Measurements from ENCODE around the gene ATP5MK.

DNA sequence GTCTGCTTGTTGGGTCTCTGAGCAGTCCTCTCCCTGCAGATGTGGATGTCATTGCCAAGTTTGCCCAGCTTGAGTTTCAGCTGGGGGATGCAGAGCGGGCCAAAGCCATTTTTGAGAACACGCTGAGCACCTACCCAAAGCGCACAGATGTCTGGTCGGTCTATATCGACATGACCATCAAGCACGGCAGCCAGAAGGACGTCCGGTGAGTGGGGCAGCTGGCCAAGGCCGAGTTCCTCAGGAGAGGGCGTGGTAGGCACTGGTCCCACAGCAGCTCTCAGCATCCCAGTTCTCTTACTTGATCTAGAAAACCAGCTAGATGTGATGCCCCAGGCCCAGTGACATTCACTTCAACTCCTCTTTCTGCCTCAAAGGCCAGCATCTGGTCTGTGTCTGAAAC is 48.2 kb upstream of the ATP5MK start:
- TF ChIP-seq CHD2 (IDR thresholded peaks at IDR 0.05; ENCODE audit: low read length) (no peak), KDM1A (IDR thresholded peaks at IDR 0.05; ENCODE audit: borderline replicate concordance, low read length) (no peak), RNF2 (IDR thresholded peaks at IDR 0.05; ENCODE audit: borderline replicate concordance, low read depth, low read length, missing control alignments, poor library complexity, severe bottlenecking) (no peak), EGR1 (IDR thresholded peaks at IDR 0.05; ENCODE audit: borderline replicate concordance, low read depth, low read length) (no peak), RBBP5 (IDR thresholded peaks at IDR 0.05; ENCODE audit: borderline replicate concordance, low read depth, low read length) (no peak), POLR2A (IDR thresholded peaks at IDR 0.05; ENCODE audit: control extremely low read depth in 1 of 2, low read depth in 2 of 2, low read length in 2 of 2) (no peak), EZH2 (IDR thresholded peaks at IDR 0.05; ENCODE audit: low read depth, low read length, severe bottlenecking) (no peak)
- TF ChIP-seq, protein P1, sequence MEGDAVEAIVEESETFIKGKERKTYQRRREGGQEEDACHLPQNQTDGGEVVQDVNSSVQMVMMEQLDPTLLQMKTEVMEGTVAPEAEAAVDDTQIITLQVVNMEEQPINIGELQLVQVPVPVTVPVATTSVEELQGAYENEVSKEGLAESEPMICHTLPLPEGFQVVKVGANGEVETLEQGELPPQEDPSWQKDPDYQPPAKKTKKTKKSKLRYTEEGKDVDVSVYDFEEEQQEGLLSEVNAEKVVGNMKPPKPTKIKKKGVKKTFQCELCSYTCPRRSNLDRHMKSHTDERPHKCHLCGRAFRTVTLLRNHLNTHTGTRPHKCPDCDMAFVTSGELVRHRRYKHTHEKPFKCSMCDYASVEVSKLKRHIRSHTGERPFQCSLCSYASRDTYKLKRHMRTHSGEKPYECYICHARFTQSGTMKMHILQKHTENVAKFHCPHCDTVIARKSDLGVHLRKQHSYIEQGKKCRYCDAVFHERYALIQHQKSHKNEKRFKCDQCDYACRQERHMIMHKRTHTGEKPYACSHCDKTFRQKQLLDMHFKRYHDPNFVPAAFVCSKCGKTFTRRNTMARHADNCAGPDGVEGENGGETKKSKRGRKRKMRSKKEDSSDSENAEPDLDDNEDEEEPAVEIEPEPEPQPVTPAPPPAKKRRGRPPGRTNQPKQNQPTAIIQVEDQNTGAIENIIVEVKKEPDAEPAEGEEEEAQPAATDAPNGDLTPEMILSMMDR (IDR thresholded peaks at IDR 0.05; ENCODE audit: control extremely low read depth in 1 of 3, insufficient read depth in 1 of 3, low read depth in 1 of 3, low read length in 3 of 3): no peak

Measured in H1 (cell line).